Keratinocyte (primary cell): Measurements from ENCODE around the gene KCTD13.

Experiments used
- EZH2 ChIP-seq: IDR thresholded peaks from one replicate; pipeline ENCODE4 v1.6.1; 2012; ENCODE audit warnings: inconsistent platforms, mild to moderate bottlenecking, low read length, moderate library complexity
- TF ChIP-seq, protein P1 (sequence below), 3 experiments: IDR thresholded peaks in 1 of 3; conservative IDR thresholded peaks in 1 of 3; optimal IDR thresholded peaks in 1 of 3; 2 replicates in 2 of 3; 3 replicates in 1 of 3; pipeline versions ENCODE3 to v1.5.1; 2011; ENCODE audit warnings: low read length in 3 of 3, mild to moderate bottlenecking in 3 of 3, moderate library complexity in 2 of 3, control low read depth in 1 of 3, inconsistent platforms in 1 of 3; ENCODE audit not compliant: insufficient read depth in 2 of 3; ENCODE audit errors: extremely low read depth in 1 of 3

DNA sequence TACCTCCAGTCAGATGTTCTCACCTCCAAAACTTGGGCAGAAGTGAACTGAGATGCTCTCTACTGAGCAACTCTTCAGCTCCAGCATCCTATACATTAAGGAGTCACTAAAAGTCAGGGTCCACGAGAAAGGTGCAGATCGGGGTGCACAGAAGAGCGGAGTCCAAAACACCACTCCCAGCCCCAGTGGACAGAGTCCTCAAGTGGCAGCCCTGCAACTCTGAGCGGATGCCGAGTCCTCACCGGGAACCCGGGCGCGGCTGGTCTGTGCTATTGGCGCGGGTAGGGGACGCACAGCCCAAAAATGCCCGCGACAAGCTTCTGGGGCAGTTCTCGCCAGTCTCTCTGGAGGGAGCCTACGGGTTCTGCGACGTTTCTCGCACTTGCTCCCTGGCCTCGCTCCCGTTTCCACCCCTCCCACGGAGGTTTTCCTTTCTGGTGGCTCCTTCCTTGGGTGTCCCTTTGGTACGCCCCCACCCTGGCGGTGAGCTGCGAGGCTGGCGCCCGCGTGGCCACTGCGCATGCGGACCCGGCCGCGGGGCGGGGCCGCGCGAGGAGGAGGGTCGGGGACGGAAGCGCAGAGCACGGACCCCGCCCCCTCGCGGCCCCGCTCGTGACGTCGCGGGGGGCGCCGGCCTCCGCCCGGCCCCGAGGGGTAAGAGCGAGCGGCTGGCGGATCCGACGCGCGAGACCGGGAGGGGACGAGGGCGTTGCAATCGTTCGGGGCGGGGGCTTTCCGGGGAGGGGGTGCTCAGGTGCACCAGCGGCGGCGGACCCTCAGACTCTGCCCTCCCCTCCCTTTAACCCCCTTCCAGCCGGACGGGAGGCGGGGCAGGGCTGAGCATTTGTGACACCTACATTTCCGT lies 35.7 kb upstream of the KCTD13 start, which contains the start of gene TMEM219:
- TF ChIP-seq, protein P1, sequence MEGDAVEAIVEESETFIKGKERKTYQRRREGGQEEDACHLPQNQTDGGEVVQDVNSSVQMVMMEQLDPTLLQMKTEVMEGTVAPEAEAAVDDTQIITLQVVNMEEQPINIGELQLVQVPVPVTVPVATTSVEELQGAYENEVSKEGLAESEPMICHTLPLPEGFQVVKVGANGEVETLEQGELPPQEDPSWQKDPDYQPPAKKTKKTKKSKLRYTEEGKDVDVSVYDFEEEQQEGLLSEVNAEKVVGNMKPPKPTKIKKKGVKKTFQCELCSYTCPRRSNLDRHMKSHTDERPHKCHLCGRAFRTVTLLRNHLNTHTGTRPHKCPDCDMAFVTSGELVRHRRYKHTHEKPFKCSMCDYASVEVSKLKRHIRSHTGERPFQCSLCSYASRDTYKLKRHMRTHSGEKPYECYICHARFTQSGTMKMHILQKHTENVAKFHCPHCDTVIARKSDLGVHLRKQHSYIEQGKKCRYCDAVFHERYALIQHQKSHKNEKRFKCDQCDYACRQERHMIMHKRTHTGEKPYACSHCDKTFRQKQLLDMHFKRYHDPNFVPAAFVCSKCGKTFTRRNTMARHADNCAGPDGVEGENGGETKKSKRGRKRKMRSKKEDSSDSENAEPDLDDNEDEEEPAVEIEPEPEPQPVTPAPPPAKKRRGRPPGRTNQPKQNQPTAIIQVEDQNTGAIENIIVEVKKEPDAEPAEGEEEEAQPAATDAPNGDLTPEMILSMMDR (optimal IDR thresholded peaks at IDR 0.05 in 1 of 3, IDR thresholded peaks at IDR 0.05 in 1 of 3, conservative IDR thresholded peaks at IDR 0.05 in 1 of 3; ENCODE audit: extremely low read depth in 1 of 3, insufficient read depth in 2 of 3, low read length in 3 of 3), result peak in 2 of 3 experiments; percentile 15 to 47
- TF ChIP-seq EZH2, result no peak
